GM18907 (cell line): ENCODE measurements around the gene EEA1.

ENCODE experiments used
- ATAC-seq: cut with Tn5 transposase; IDR thresholded peaks from one replicate; pipeline ENCODE4 v1.9.1; 2021; ENCODE audit warnings: mild to moderate bottlenecking, moderate library complexity; ENCODE audit not compliant: unreplicated experiment

EEA1 gene

GRCh38 chr12:92938638-92939037 is 9.5 kb upstream of the EEA1 start:
- ATAC-seq: no peak

GRCh38 chr12:92938018-92938417 is 8.9 kb upstream of the EEA1 start:
- no peak for ATAC-seq

- no peak for ATAC-seq
Measured at GRCh38 chr12:92933606-92934005, 4.5 kb upstream of the EEA1 start.

DNA sequence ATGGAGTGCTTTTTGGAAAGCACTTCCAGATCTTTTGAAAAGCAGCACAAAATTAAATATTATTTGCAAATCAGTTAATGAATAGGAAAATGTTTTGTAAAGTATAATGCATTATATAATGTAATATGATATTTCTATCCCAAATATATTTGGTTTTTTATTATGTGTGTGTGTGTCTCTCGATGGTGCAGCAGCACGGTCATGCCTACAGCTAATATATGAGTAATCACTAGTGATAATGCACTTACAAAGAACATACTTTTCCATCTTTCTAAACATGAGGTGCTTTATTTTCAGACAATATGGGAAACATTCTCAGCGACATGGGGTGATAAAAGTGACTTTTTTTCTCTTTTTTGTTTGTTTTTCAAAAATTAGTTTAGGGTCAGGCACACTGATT is 1.3 kb upstream of the EEA1 start:
- no peak for ATAC-seq

- no peak for ATAC-seq
Measured at GRCh38 chr12:92929983-92930382, 888 bp upstream of the EEA1 start.

GRCh38 chr12:92928421-92928961 is 604 bp downstream of the EEA1 start:
- peak; percentile 24 for ATAC-seq

- peak; percentile 16 for ATAC-seq
Measured at GRCh38 chr12:92927436-92928281, 1.4 kb downstream of the EEA1 start.

GRCh38 chr12:92927055-92927435 is 2.0 kb downstream of the EEA1 start:
- peak; percentile 18 for ATAC-seq

GRCh38 chr12:92926549-92926948 is 2.5 kb downstream of the EEA1 start:
- ATAC-seq: no peak

- ATAC-seq: peak; percentile 96
Measured at GRCh38 chr12:92921877-92922276, 7.2 kb downstream of the EEA1 start.

GRCh38 chr12:92915365-92915764 is 13.7 kb downstream of the EEA1 start:
- ATAC-seq: no peak

DNA sequence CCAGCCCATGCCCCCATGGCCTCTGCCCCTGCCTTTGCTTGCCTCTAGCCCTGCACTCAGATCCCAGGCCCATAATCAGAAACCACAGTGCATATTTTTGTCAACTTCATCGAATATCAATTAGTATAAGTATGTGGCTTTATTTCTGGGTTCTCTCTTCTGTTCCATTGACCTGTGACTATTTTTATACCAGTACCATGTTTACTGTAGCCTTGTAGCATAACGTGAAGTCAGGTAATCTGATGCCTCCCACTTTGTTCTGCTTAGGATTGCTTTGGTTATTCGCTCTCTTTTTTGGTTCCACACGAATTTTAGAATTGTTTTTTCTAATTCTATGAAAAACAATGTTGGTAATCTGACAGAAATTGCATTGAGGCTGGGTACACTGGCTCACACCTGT is 14.9 kb downstream of the EEA1 start:
- no peak for ATAC-seq

DNA sequence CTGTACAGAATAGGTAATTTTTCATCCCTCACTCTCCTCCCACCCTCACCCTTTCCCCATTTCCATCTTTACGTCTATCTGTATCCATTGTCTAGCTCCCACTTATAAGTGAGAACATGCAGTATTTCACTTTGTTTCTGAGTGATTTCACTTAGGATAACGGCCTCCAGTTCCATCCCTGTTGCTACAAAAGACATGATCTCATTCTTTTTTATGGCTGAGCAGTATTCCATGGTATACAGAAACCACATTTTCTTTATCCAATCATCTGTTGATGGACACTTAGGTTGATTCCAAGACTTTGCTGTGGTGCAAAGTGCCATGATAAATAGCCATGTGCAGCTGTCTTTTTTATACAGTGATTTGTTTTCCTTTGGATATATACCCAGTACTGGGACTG is 16.4 kb downstream of the EEA1 start:
- ATAC-seq: no peak

DNA sequence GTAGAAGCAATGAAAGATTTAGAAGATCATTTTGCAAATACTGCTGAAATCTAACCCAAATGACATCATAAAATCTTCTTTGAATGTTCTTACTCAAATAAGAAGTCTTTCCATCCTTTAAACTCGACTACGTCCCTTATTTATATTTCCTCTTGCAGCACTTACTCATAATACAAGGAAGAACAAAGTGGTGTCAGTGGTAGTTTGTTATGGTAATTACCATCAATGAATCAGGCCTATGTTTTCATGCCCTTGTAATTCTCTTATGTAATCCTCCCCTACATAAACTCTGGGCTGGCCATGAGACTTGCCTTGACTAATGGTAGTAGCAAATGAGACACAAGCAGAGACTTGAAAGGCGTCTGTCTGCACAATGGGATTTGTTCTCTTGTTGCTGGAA is 17.0 kb downstream of the EEA1 start:
- no peak for ATAC-seq

DNA sequence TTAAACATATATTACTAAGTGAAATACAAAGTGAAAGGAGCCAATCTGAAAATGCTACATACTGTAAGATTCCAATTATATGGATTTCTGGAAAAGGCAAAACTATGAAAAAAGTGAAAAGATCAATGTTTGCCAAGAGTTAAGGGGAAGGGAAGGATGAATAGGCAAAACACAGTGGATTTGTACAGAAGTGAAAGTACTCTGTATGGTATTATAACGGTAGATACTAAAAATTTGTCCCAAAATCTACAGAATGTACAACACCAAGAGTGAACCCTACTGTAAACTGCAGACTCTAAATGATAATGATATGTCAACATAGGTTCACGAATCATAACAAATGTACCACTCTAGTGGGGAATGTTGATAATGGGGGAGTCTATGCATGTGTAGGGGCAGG is 17.8 kb downstream of the EEA1 start:
- no peak for ATAC-seq

GRCh38 chr12:92908108-92908507 is 21.0 kb downstream of the EEA1 start:
- no peak for ATAC-seq

GRCh38 chr12:92905811-92906554 is 23.1 kb downstream of the EEA1 start:
- ATAC-seq: no peak

DNA sequence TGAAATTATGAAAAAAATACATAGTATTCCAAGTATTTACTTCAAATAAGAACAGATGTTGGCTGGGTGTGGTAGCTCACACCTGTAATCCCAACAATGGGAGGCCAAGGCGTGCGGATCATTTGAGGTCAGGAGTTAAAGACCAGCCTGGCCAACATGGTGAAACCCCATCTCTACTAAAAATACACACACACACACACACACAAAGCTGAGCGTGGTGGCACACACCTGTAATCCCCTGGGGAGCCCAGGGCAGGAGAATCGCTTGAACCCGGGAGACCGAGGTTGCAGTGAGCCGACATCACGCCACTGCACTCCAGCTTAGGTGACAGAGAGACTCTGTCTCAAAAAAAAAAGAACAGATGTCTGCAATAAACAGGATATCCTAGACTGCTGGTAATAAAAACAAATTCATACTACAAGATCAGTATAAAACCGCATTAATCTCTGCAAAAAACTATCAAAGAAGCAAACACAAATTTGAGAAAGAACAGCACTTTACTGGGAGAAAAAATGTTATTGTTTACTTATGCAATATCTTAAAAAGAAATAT is 23.8 kb downstream of the EEA1 start:
- no peak for ATAC-seq

- ATAC-seq: no peak
Measured at GRCh38 chr12:92900941-92901340, 28.2 kb downstream of the EEA1 start.

- ATAC-seq: no peak
Measured at GRCh38 chr12:92899386-92900001, 29.6 kb downstream of the EEA1 start.

- peak; percentile 60 for ATAC-seq
Measured at GRCh38 chr12:92898755-92899154, 30.3 kb downstream of the EEA1 start.
